DMS53 treated with DMSO at 0.1 percent for 48 hours (cell line): ENCODE data around the gene IL1RAPL2.
"Not testable (repeated sequence)": the region's sequence is repeated elsewhere in the genome, so short reads cannot be mapped to it uniquely, and the experiment has no call there.

Experiments used
- DNase-seq: peaks from one replicate; lab custom pipeline; 2025; ENCODE audit not compliant: unreplicated experiment; lab: John Stamatoyannopoulos, UW

IL1RAPL2 gene

DNA sequence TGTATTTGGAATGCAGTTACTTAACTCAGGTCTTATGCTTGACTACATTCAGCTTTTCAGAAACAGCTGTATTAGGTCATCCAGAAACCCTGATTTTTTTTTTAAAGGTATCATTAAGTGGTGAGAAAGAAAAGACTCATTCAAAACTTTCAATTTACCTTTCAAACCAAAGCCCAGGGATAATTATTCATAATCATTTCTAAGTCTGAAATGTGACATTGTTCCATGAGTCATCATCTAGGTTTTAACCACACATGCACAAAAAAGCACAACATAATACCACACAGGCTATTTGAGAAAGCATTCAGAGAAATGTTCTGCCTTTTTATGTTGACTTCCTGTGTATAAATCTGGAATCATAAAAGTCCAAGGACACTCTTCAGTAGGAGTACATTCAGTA lies 288.2 kb downstream of the IL1RAPL2 start:
- no peak for DNase-seq

DNA sequence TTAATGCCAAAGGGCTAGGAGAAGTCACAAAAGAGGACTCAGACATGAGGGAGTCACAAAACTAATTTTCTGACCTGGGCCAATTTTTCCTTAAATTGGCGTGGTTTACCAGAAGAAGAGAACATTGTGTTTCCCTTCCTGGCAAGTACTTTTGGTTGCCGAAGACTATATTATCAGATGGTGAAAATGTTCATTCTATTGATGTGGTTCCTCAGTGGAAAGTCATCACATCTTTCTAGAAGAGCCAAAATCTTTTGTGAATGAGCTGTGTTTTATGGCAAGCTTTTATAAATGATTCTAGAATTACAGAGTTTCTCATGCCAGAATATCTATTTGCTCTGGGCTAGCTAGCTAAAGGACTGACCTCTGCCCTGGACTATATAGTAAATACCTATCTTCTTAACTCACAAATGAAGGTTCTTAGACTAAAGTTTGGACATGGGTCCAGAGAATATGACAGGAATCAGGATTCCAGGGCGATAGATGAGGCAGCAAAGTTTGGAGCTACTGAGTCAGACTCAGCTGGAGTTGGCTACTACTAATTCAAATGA lies 288.9 kb downstream of the IL1RAPL2 start:
- DNase-seq: no peak

DNA sequence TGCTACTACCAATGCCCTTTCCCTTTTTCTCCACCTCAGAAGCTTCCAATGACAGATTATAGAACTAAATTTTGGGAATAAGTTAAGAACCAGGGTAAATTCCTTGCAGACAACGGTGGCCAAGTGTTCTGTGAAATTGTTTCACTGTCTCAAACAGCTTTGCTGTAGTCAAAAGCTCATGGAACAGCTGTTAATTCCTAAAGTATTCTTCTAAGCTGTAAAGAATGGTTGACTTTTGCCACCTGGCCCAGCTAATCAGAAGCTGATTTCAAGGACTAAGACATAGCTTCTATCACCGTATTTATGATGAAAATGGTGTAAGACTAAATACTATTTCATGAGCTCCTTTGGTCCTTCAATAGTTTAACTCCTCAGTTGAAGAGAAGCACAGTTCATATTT lies 297.5 kb downstream of the IL1RAPL2 start:
- DNase-seq: no peak

DNA sequence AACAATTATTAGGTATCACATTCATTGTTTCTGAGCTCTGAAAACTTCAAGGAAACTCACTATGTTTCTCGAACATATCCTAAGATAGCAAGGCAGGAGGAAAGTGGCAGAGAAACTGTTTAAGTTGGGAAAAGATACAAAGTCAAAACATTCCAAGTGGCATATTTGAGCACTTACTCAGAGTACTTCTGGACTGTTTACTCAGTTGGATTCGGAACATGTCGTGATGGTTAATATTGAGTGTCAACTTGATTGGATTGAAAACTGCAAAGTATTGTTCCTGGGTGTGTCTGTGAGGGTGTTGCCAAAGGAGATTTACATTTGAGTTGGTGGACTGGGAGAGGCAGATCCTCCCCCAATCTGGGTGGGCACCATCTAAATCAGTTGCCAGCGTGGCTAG lies 298.3 kb downstream of the IL1RAPL2 start:
- DNase-seq: no peak

DNA sequence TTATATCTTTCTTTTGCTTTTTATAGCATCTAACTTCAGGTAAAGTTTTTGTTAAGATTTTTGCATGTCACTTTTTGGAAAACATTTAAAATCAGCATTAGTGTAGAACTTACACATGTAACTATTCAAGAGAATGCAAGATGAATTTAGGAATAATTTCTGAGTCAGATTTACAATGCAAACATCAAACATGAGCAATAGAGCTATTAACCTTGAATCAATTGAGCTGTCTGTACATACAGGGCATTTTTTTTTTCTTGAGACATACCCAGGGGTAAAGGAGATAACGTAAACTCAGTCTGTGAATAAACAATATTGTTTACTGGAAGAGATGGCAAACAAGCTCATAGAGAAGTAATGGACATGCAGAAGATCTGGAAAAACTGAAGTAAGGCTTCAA lies 311.5 kb downstream of the IL1RAPL2 start:
- DNase-seq: no peak

DNA sequence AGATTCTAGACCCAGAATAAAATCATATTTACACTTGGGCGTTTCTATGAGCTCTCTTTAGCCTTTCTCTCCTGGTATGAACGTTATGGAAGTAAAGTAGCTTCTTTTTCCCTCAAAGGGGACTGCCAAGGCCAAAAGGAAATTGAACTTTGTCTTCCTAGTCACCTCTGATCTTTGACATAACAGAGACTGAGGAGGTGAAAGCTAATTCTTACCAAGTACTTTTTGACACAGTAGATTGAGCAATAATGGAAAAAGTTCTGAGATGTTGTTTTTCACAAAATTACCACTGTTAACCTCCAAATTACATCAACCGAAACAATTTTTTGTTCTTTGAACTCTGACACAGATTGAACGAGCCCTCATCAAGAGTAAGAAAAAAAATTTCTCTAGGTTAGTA lies 336.1 kb downstream of the IL1RAPL2 start:
- DNase-seq: no peak

DNA sequence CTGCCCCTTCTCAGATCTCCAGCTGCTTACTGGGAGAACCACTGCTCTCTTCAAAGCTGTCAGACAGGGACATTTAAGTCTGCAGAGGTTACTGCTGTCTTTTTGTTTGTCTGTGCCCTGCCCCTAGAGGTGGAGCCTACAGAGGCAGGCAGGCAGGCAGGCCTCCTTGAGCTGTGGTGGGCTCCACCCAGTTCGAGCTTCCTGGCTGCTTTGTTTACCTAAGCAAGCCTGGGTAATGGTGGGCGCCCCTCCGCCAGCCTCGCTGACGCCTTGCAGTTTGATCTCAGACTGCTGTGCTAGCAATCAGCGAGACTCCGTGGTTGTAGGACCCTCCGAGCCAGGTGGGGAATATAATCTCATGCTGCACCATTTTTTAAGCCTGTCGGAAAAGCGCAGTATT lies 343.7 kb downstream of the IL1RAPL2 start:
- DNase-seq: not testable (repeated sequence)

DNA sequence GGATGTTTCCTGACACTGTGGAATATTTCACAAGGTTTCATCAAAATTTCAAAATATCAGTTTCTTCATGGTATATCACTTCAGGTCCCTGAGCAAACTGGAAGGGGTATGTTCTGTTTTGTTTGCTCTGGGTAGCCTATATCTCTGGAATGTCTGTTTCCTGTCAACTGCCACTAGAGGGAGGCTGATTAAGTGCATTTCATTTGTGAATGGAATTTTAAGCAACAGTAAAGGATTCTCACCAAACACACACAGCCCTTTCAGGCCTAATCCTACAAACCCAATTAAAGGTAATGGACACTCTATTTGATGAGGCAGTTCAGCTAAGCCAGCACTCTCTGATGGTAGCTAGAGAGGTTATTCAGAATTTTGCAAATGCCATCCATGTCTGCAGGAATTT lies 347.3 kb downstream of the IL1RAPL2 start:
- DNase-seq: peak; percentile 1

DNA sequence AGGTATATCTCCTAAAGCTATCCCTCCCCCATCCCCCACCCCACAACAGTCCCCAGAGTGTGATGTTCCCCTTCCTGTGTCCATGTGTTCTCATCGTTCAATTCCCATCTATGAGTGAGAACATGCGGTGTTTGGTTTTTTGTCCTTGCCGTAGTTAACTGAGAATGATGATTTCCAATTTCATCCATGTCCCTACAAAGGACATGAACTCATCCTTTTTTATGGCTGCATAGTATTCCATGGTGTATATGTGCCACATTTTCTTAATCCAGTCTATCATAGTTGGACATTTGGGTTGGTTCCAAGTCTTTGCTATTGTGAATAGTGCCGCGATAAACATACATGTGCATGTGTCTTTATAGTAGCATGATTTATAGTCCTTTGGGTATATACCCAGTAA lies 348.7 kb downstream of the IL1RAPL2 start:
- not testable (repeated sequence) for DNase-seq

DNA sequence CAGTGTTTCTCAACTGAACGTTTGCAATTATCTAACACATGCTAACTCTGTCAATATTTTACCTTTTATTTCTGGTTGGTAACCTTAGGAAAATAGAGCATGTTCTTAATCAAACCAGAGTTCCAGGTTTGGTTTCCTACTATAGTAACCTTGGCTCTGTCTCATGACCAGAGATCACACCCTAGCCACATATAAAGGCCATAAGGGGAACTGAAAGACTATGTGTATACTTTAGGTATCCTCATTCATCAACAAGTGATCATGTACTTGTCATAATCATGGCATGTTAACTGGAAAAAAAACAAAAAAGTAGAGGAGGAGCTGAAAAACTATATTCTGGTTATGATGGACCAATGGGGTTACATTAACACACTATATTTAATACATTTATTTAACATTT lies 352.1 kb downstream of the IL1RAPL2 start:
- DNase-seq: no peak

DNA sequence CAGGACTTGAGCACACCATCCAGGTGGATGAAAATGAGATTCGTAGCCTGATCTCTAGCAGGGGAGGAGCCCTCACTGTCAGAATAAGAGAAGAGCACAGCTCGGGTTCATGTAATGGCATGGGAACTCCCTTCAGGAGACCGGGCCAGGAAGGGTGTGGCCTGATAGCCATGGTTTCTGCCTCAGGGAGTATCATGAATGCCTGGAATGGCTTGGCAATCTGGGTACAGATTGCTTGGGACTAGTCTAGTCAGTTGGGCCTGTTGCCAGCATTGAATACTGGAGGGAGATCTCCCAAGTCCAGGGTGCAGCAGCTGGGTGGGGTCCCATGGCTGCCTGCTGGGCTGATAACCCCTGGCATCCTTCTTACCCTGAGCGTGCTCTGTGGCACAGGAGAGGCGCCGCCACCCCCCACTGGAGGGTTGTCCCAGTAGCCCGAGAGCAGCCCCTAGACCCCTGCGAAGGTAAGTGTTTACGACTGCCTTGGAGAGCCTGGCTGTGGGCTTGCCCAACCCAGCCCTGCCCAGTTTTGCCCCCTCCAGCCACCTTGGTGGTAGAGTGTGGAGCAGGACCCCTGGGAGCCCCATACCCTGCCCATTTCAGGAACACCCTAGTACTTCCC lies 355.7 kb downstream of the IL1RAPL2 start:
- DNase-seq: no peak

DNA sequence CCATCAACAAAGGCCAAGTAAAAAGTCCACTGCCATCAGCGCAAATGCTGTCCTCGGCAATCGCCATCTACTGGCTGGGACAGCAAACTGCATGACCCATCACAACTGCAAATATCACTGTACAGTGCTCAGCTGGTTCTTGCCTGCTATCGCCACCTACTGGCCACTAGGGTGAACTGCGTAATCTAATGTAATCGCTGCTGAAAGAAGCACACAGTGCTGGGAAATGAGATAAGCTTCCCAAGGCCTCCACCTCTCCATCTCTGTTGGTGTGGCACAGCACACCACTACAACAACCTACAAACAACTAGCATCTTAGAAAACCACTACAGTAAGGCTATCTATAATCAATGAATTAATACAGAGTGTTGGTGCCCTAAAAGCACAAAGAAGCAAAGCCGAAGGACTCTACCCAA lies 356.2 kb downstream of the IL1RAPL2 start:
- DNase-seq: peak; percentile 71

DNA sequence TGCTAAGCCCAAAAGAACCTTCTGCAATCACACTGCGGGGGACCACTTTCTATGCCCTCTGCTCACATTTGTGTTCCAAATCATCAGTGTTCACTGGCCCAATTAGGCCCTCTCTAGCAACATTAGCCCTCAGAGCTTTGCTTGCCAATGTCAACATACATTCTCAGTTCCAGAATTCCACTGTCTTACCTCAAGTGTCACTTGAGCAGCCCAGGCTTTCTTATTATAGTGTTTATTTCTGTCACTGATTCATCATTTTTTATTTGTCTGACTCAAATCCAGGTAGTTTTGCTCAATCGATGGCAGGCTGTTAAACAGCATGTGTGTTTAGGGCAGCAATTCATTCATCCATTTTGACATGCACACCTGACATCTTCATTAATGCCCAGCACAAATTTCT lies 363.3 kb downstream of the IL1RAPL2 start:
- no peak for DNase-seq

DNA sequence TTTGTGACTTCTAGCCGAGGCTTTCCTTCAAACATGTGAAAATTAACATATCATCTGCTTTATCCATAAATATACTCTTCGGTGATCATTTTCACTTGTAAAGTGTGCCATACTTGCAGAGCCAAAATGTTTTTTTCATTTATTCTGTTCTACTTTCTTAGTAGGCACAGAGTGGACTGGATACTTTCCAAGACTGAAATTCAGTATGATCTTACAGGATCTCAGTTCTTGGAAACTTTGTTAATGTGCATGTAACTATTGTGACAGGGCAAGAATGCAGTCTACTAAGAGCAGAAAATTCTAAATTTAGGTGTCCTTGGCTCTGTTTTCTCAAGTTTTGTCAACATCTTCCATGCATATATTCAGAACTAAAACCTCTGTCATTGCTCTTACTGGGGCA lies 369.6 kb downstream of the IL1RAPL2 start:
- no peak for DNase-seq

DNA sequence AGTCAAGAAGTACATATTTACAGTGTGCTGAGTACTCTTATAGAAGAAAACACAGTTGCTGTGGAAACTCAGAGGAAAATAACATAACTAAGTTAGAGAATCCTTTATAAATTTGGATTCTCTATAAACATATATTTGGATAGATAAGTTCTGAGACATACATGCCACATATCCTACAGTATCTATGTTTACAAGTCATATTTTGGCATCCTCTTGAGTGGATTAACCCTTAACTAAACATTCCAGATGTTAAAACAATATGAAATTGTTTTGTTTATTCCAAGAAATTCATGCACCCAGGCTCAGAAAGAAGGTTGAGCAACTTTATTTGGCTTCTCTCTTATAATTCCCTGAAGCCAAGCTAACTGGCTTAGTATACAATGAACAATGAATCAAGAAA lies 387.3 kb downstream of the IL1RAPL2 start:
- no peak for DNase-seq

DNA sequence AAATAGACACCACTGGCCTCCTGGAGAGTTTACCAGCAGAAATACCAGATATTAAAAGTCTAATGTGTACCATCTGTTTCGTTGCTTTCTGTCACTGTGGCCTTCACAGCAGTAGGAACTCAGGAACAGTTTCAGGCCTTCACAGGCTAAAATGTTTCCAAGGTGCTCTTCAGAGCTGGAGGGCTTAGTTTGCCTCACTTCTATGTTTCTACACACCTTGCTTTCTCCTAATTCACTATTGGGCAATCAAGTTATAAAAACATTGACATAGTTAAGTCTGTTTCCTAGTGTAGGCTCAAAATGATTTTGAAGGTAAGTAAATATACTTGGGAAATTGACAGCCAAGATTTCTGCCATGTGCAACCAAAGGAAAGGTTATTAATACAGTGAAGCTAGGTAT lies 395.9 kb downstream of the IL1RAPL2 start:
- no peak for DNase-seq

DNA sequence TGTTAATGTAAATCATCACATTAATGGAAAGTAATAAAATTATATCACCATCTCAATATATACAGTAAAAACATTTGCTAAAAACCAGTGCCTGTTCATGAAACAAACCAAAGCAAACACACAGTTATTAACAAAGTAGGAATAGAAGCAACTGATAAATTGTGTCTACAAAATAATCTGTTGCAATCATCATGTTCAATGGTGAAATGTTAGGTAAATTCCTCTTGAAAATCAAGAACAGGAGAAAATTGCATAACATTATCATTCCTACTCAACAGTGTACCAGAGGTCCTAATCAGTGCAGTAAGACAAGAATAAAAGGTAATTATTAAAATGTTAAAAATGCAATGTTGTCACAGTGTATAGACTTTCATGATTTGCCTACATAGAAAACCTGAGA lies 402.2 kb downstream of the IL1RAPL2 start:
- DNase-seq: no peak

DNA sequence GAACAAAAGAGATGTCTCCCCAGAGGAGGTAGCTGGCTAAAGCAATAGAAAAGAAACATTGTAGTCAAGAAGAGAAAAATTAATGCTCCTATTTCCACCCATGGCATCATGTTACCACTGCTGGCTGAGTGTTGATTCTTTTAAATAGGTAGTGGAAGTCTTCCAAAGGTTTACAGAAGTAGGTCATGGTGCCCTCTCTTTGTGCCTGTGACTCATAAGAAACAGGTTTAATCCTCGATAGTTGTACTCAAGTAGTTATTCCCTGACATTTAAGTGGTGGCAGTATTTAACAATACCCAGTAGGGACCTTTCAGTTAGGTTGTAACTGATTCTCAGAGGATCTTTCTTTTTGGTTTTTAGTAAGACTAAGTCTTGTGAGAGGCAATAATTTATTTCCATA lies 406.7 kb downstream of the IL1RAPL2 start:
- no peak for DNase-seq

DNA sequence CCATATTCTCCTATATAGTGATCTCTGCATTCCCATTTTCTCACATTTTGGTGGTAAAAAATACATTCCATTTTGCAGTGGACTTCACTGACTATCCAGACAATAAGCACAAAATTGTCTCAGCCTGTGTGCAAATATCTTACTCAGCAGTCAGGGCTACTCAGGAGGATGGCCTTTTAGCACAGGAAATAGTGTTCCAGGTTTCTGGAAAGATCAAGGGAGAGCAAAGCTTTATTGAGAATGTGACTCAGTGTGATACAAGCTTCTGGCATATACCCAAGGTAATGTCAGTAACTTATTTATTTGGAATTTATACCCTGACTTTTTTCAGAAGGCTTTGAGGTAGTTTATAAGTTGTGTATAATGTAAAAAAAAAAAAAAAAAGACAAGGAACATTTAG lies 421.1 kb downstream of the IL1RAPL2 start:
- no peak for DNase-seq

DNA sequence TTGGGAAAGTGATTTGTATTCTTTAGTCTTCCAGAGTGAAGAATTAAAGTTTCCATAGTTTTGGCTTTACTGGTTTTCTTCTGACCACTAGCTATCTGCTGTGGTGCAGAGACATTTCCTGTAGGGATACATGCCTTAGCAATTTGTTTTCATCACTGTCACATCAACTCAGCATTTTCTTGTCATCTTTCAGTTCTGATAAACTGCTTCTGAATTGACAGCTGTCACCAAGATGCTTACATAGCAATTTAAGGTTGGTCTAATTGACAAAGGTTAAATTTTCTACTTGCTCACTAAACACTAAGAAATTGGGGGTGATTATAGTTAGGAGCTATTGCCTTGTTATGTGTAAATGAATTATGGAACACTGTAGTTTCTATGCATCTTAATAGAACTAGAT lies 422.0 kb downstream of the IL1RAPL2 start:
- no peak for DNase-seq

DNA sequence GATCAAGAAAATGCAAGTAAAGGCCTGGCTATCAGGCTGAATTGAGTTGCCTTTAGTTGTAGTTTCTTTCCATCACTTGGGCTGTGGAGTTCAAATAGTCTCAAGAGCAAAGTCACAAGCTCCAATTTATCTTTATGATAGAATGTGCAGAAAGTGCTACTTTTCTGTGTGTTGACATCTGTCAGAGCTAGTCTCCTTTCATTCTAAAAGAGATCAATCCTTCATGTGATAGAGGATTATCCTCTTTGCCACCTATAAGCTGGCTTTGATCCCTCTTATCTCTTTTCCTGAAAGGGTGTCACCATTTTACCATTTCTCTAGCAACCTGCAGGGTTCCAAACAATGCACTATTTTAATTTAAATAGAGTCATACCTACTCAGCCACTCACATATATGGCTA lies 429.5 kb downstream of the IL1RAPL2 start:
- DNase-seq: no peak

DNA sequence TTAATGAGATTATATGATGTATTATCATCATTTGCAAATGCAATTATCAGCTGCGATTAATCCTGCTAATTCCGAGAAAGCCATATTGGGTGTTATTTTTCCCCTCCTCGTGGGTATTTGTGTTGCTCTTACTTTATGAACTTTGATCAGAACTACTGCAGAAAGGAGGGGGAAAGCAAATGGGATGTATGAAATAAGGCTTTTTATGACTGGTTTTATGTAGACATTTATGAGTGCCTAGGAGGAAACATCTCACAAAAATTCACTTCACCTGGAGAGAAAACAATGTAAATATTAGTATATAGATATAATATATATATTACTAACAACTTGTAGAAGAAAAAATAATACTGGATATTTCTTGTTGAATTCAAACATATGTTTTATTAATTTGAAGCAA lies 440.1 kb downstream of the IL1RAPL2 start:
- no peak for DNase-seq

DNA sequence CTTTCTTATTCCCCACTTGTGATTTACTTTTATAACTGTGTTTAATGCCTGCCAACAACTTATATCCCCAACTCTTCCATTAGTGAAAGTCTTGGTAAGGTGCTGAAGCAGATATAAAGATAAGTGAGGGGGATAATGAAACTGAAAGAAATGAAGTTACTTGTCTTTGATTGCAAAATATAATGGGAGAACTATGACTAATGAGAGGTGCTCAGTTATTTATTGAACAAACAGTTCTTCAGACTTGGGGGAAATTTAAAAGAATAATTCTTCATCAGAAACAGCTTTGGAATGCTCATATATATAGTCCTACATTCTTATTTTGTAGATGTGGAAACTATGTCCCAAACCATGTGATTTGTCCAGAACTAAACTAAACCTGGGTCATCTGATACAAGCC lies 441.0 kb downstream of the IL1RAPL2 start:
- DNase-seq: no peak
